Measurements from ENCODE around the gene FLYWCH1. TPM values are rescaled to one million over a fixed set of nuclear protein-coding genes. Genes with fewer than 3 reads are reported as not detected.

The FLYWCH1 gene
- total and polyA plus RNA-seq, 9 of the 15 experiments (the other 6 are each of a cell fraction or from before 2014, with no cell fraction given) = 0.18 to 33.6 (median 11.3) TPM

DNA sequence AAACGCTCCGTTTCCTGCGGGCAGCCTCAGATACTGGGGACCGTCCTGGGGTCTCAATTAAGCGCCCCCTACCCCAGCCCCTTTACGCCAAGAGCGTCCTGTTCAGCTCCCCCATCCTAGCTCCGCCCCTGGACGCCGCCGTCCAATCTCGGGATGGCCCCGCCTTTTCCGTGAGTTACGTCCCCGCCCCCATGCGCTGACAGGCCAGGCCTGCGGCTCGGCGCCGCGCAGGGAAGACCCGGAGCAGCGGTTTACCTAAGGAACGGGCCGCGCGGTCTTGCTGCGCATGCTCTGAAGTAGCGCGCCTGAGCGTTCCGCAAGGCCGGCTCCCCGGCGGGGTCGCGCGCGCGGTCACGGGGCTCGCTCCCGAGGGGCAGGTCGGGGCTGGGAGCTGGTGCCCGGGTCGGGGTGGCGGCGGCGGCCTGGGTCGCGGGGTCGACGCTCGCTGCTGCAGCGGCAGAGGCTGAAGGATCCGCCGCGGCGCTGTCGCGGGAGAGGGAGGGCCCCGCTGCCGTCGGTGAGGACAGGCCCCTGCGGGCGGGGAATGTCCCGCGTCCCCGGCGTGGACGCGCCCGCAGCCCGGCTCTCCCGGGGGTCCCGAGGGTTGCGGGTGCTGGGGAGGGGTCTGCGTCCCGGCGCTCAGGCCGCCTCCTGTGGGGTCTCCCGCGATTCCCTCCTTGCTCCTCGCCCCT, at the start of gene FLYWCH1 (continued):
- TF ChIP-seq CREB1 (IDR thresholded peaks at IDR 0.05) (peak; percentile 36; the same call in 1 of the 2 replicates), CREB1 (CRISPR knock-in tag; IDR thresholded peaks at IDR 0.05) (peak; percentile 85), KLF1 (tag; IDR thresholded peaks at IDR 0.05) (peak; percentile 44; the same call in 1 of the 2 replicates), SAP30 (IDR thresholded peaks at IDR 0.05; ENCODE audit: borderline replicate concordance, insufficient read depth, low read depth, low read length, poor library complexity, severe bottlenecking) (peak; percentile 58), MAZ (CRISPR knock-in tag; conservative IDR thresholded peaks at IDR 0.05 in 1 of 2, IDR thresholded peaks at IDR 0.05 in 1 of 2) (peak; percentile 79 to 94), FUS (optimal IDR thresholded peaks at IDR 0.05; ENCODE audit: low read depth, low read length) (peak; percentile 92), EHMT2 (IDR thresholded peaks at IDR 0.05) (no peak), NEUROD1 (IDR thresholded peaks at IDR 0.05; ENCODE audit: borderline replicate concordance, low read depth, low read length, partially characterized antibody) (peak; percentile 99), POLR2B (IDR thresholded peaks at IDR 0.05; ENCODE audit: low read depth, partially characterized antibody) (peak; percentile 13), KLF13 (tag; IDR thresholded peaks at IDR 0.05; ENCODE audit: borderline replicate concordance, low read depth) (peak; percentile 71; the same call in 1 of the 2 replicates)
- TF ChIP-seq, protein P1, sequence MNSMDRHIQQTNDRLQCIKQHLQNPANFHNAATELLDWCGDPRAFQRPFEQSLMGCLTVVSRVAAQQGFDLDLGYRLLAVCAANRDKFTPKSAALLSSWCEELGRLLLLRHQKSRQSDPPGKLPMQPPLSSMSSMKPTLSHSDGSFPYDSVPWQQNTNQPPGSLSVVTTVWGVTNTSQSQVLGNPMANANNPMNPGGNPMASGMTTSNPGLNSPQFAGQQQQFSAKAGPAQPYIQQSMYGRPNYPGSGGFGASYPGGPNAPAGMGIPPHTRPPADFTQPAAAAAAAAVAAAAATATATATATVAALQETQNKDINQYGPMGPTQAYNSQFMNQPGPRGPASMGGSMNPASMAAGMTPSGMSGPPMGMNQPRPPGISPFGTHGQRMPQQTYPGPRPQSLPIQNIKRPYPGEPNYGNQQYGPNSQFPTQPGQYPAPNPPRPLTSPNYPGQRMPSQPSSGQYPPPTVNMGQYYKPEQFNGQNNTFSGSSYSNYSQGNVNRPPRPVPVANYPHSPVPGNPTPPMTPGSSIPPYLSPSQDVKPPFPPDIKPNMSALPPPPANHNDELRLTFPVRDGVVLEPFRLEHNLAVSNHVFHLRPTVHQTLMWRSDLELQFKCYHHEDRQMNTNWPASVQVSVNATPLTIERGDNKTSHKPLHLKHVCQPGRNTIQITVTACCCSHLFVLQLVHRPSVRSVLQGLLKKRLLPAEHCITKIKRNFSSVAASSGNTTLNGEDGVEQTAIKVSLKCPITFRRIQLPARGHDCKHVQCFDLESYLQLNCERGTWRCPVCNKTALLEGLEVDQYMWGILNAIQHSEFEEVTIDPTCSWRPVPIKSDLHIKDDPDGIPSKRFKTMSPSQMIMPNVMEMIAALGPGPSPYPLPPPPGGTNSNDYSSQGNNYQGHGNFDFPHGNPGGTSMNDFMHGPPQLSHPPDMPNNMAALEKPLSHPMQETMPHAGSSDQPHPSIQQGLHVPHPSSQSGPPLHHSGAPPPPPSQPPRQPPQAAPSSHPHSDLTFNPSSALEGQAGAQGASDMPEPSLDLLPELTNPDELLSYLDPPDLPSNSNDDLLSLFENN (IDR thresholded peaks at IDR 0.05; ENCODE audit: low read depth in 2 of 2, low read length in 2 of 2) = no peak
- TF ChIP-seq, protein P2, sequence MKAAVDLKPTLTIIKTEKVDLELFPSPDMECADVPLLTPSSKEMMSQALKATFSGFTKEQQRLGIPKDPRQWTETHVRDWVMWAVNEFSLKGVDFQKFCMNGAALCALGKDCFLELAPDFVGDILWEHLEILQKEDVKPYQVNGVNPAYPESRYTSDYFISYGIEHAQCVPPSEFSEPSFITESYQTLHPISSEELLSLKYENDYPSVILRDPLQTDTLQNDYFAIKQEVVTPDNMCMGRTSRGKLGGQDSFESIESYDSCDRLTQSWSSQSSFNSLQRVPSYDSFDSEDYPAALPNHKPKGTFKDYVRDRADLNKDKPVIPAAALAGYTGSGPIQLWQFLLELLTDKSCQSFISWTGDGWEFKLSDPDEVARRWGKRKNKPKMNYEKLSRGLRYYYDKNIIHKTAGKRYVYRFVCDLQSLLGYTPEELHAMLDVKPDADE (conservative IDR thresholded peaks at IDR 0.05; ENCODE audit: control insufficient read depth, low read depth, low read length) = 0 out of 2 replicates have a peak, but pooled peaks have one; percentile 37
- TF ChIP-seq, protein P3, sequence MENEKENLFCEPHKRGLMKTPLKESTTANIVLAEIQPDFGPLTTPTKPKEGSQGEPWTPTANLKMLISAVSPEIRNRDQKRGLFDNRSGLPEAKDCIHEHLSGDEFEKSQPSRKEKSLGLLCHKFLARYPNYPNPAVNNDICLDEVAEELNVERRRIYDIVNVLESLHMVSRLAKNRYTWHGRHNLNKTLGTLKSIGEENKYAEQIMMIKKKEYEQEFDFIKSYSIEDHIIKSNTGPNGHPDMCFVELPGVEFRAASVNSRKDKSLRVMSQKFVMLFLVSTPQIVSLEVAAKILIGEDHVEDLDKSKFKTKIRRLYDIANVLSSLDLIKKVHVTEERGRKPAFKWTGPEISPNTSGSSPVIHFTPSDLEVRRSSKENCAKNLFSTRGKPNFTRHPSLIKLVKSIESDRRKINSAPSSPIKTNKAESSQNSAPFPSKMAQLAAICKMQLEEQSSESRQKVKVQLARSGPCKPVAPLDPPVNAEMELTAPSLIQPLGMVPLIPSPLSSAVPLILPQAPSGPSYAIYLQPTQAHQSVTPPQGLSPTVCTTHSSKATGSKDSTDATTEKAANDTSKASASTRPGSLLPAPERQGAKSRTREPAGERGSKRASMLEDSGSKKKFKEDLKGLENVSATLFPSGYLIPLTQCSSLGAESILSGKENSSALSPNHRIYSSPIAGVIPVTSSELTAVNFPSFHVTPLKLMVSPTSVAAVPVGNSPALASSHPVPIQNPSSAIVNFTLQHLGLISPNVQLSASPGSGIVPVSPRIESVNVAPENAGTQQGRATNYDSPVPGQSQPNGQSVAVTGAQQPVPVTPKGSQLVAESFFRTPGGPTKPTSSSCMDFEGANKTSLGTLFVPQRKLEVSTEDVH (IDR thresholded peaks at IDR 0.05; ENCODE audit: low read depth, partially characterized antibody) = peak; percentile 81
- TF ChIP-seq, protein P4, sequence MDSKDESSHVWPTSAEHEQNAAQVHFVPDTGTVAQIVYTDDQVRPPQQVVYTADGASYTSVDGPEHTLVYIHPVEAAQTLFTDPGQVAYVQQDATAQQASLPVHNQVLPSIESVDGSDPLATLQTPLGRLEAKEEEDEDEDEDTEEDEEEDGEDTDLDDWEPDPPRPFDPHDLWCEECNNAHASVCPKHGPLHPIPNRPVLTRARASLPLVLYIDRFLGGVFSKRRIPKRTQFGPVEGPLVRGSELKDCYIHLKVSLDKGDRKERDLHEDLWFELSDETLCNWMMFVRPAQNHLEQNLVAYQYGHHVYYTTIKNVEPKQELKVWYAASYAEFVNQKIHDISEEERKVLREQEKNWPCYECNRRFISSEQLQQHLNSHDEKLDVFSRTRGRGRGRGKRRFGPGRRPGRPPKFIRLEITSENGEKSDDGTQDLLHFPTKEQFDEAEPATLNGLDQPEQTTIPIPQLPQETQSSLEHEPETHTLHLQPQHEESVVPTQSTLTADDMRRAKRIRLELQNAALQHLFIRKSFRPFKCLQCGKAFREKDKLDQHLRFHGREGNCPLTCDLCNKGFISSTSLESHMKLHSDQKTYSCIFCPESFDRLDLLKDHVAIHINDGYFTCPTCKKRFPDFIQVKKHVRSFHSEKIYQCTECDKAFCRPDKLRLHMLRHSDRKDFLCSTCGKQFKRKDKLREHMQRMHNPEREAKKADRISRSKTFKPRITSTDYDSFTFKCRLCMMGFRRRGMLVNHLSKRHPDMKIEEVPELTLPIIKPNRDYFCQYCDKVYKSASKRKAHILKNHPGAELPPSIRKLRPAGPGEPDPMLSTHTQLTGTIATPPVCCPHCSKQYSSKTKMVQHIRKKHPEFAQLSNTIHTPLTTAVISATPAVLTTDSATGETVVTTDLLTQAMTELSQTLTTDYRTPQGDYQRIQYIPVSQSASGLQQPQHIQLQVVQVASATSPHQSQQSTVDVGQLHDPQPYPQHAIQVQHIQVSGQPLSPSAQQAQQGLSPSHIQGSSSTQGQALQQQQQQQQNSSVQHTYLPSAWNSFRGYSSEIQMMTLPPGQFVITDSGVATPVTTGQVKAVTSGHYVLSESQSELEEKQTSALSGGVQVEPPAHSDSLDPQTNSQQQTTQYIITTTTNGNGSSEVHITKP (IDR thresholded peaks at IDR 0.05; ENCODE audit: partially characterized antibody) = no peak

Measured in K562 (cell line).